IMR-90 (cell line): ENCODE data around the gene DNM3. TPM values are rescaled to one million over a fixed set of nuclear protein-coding genes. Genes with fewer than 3 reads are reported as not detected.

ENCODE experiments used
- ATAC-seq: fragments of 200-7000 bp; cut with Tn5 transposase; 2 replicates; pipeline ENCODE4 v1.9.1; 2020; ENCODE audit warnings: low read depth, mild to moderate bottlenecking, moderate library complexity
- BruUV-seq: library from RNA; stranded (reverse); fragments of 400-500 nt; replicated peaks from 2 replicates; lab custom pipeline; 2021; lab: Mats Ljungman, UMichigan
- CTCF ChIA-PET: fragments of 300-600 bp; formaldehyde crosslinking; extraction: SDS; loops from one replicate; lab custom pipeline; 2021; ENCODE audit warnings: antibody characterized with exemption; lab: Yijun Ruan, JAX
- POLR2A ChIA-PET: fragments of 300-600 bp; sonication (Branson Sonifier 250); formaldehyde crosslinking; loops from one replicate; lab custom pipeline; 2022; ENCODE audit warnings: antibody characterized with exemption; ENCODE audit not compliant: unreplicated experiment; lab: Charles Lee
- DNase-seq: peaks from one replicate; pipeline ENCODE4 v3.0.0; 2013
- H2AFZ ChIP-seq: replicated peaks from 2 replicates; pipeline ENCODE3; 2013; ENCODE audit warnings: low read length, mild to moderate bottlenecking; ENCODE audit not compliant: poor library complexity
- H2AK5ac ChIP-seq: 2 replicates; pipeline ENCODE4 v1.6.1; 2013; ENCODE audit warnings: low read depth, low read length, inconsistent platforms
- H2AK9ac ChIP-seq: replicated peaks from 2 replicates; pipeline ENCODE3; 2013; ENCODE audit warnings: mild to moderate bottlenecking, low read depth, low read length, moderate library complexity; ENCODE audit not compliant: poor library complexity
- H2BK120ac ChIP-seq: 2 replicates; pipeline ENCODE4 v1.6.1; 2013; ENCODE audit warnings: low read depth, low read length, inconsistent platforms
- H2BK15ac ChIP-seq: 3 replicates; pipeline ENCODE4 v1.6.1; 2013; ENCODE audit warnings: low read depth, low read length, inconsistent platforms
- H2BK20ac ChIP-seq: 2 replicates; pipeline ENCODE4 v1.6.1; 2013; ENCODE audit warnings: low read depth, mild to moderate bottlenecking, inconsistent platforms, low read length, moderate library complexity
- H2BK5ac ChIP-seq: 2 replicates; pipeline ENCODE4 v1.6.1; 2013; ENCODE audit warnings: mild to moderate bottlenecking, low read depth, low read length, inconsistent platforms; ENCODE audit not compliant: poor library complexity, severe bottlenecking
- H3K14ac ChIP-seq: replicated peaks from 2 replicates; pipeline ENCODE4 v1.6.1; 2013; ENCODE audit warnings: low read depth, low read length, inconsistent platforms
- H3K18ac ChIP-seq: 2 replicates; pipeline ENCODE4 v1.6.1; 2013; ENCODE audit warnings: low read depth, low read length, control low read depth
- H3K23ac ChIP-seq: 2 replicates; pipeline ENCODE4 v1.6.1; 2013; ENCODE audit warnings: low read depth, low read length, inconsistent platforms
- H3K27ac ChIP-seq: 2 replicates; pipeline ENCODE4 v1.5.1; 2013; ENCODE audit warnings: mild to moderate bottlenecking, control low read depth, low read length; ENCODE audit not compliant: insufficient read depth
- H3K27me3 ChIP-seq: 2 replicates; pipeline ENCODE4 v1.6.1; 2013; ENCODE audit warnings: low read length; ENCODE audit not compliant: control insufficient read depth, insufficient read depth
- H3K36me3 ChIP-seq: 2 replicates; pipeline ENCODE4 v1.6.1; 2013; ENCODE audit warnings: low read length, mixed read lengths; ENCODE audit not compliant: control insufficient read depth, insufficient read depth
- H3K4ac ChIP-seq: 2 replicates; pipeline ENCODE4 v1.6.1; 2013; ENCODE audit warnings: low read depth, low read length, inconsistent platforms
- H3K4me1 ChIP-seq: 2 replicates; pipeline ENCODE4 v1.6.1; 2013; ENCODE audit warnings: low read length, mixed read lengths; ENCODE audit not compliant: control insufficient read depth, insufficient read depth
- H3K4me2 ChIP-seq: 2 replicates; pipeline ENCODE4 v1.6.1; 2013; ENCODE audit warnings: low read depth, mild to moderate bottlenecking, control low read depth, low read length, moderate library complexity
- H3K4me3 ChIP-seq: 2 replicates; pipeline ENCODE4 v1.5.1; 2013; ENCODE audit warnings: low read depth, mild to moderate bottlenecking, control low read depth, low read length, moderate library complexity; ENCODE audit not compliant: insufficient read depth
- H3K56ac ChIP-seq: 2 replicates; pipeline ENCODE4 v1.6.1; 2013; ENCODE audit warnings: low read length, inconsistent platforms; ENCODE audit not compliant: insufficient read depth; ENCODE audit errors: extremely low read depth
- H3K79me1 ChIP-seq, 2 experiments: 2 replicates each; pipeline ENCODE4 v1.6.1; 2013; ENCODE audit warnings: low read length in 2 of 2, inconsistent platforms in 1 of 2, low read depth in 1 of 2
- H3K9ac ChIP-seq: 2 replicates; pipeline ENCODE4 v1.6.1; 2013; ENCODE audit warnings: low read depth, low read length, control low read depth
- H3K9me1 ChIP-seq: 2 replicates; pipeline ENCODE4 v1.6.1; 2013; ENCODE audit warnings: low read length, inconsistent platforms; ENCODE audit not compliant: insufficient read depth
- H3K9me3 ChIP-seq: 2 replicates; pipeline ENCODE4 v1.6.1; 2013; ENCODE audit warnings: low read length; ENCODE audit not compliant: control insufficient read depth, insufficient read depth
- H4K20me1 ChIP-seq: 2 replicates; pipeline ENCODE4 v1.6.1; 2013; ENCODE audit warnings: low read length, inconsistent platforms; ENCODE audit not compliant: insufficient read depth
- H4K5ac ChIP-seq: 2 replicates; pipeline ENCODE4 v1.6.1; 2013; ENCODE audit warnings: mild to moderate bottlenecking, low read depth, low read length, control low read depth
- H4K8ac ChIP-seq, 2 experiments: 2 replicates each; pipeline ENCODE4 v1.6.1; 2013; ENCODE audit warnings: low read depth in 2 of 2, low read length in 2 of 2, control low read depth in 1 of 2, inconsistent platforms in 1 of 2
- H4K91ac ChIP-seq: 2 replicates; pipeline ENCODE4 v1.6.1; 2013; ENCODE audit warnings: low read depth, low read length, inconsistent platforms; ENCODE audit not compliant: insufficient read depth
- BHLHE40 ChIP-seq: fragments of 150-350 bp; IDR thresholded peaks from 2 replicates; pipeline ENCODE4 v1.6.1; 2016; ENCODE audit warnings: mild to moderate bottlenecking, low read depth, low read length
- CTCF ChIP-seq: conservative IDR thresholded peaks from 2 replicates; pipeline ENCODE4 v1.5.1; 2012; ENCODE audit warnings: mild to moderate bottlenecking, low read depth, low read length, improper control_type of control experiment
- MAZ ChIP-seq: IDR thresholded peaks from 2 replicates; pipeline ENCODE4 v1.6.1; 2012; ENCODE audit warnings: low read depth, mild to moderate bottlenecking, low read length, improper control_type of control experiment, moderate library complexity, borderline replicate concordance
- RAD21 ChIP-seq: IDR thresholded peaks from 2 replicates; pipeline ENCODE4 v1.6.1; 2012; ENCODE audit warnings: low read length, improper control_type of control experiment
- SMC3 ChIP-seq: fragments of 150-350 bp; IDR thresholded peaks from 2 replicates; pipeline ENCODE4 v1.6.1; 2016; ENCODE audit warnings: low read depth, mild to moderate bottlenecking, antibody characterized with exemption, low read length, moderate library complexity
- USF2 ChIP-seq: fragments of 150-350 bp; IDR thresholded peaks from 2 replicates; pipeline ENCODE4 v1.6.1; 2017; ENCODE audit warnings: mild to moderate bottlenecking, antibody characterized with exemption, low read length, low read depth
- WGBS, 2 experiments: methylation state at CpG; one replicate each; pipeline versions ENCODE4 v1.1.5 to v1.1.7; 2013; ENCODE audit warnings: missing lambda C conversion rate in 2 of 2; ENCODE audit not compliant: insufficient read length in 1 of 2; ENCODE audit errors: extremely low coverage in 2 of 2; 5-methylcytosine and 5-hydroxymethylcytosine counted together
- dilution Hi-C: fragments of 300-500 bp; cut with HindIII; formaldehyde crosslinking; loops from one replicate; pipeline ENCODE4 v1.14.3; 2018; ENCODE audit warnings: low sequenced_read_pairs; ENCODE audit not compliant: unreplicated experiment
- in situ Hi-C: fragments of 300-500 bp; cut with MboI; formaldehyde crosslinking; loops from 3 replicates; pipeline ENCODE4 v1.14.3; 2019; ENCODE audit warnings: low sequenced_read_pairs, inconsistent platforms, mixed read lengths
- intact Hi-C: fragments of 100-400 bp; cut with micrococcal nuclease; formaldehyde crosslinking; loops from 2 replicates; pipeline ENCODE4 v1.10.0; 2022
- polyA plus RNA-seq, 3 experiments: library from polyadenylated mRNA; depleted of rRNA; stranded (reverse); fragments of >200 nt; gene quantifications; 2 replicates each; pipeline ENCODE4 v1.2.3, GENCODE V29; 2012; ENCODE audit warnings: low replicate concordance in 1 of 3
- total RNA-seq: library from RNA; depleted of rRNA; stranded (reverse); fragments of >200 nt; gene quantifications from 2 replicates; pipeline ENCODE4 v1.2.3, GENCODE V29; 2012

Gene DNM3
- total and polyA plus RNA-seq, 2 of the 4 experiments (the other 2 are of a cell fraction), result 0.36 TPM

- Histone ChIP-seq H3K9me3 (no peaks in the 10 kb centered on the region), H4K91ac (no peak overlapping the region), H2AFZ (no peak overlapping the region), H2BK120ac (no peak overlapping the region), H3K27me3 (no peaks in the 10 kb centered on the region), H2BK15ac (no peak overlapping the region), H3K79me1 (peaks cover 0 to 14% of the 10 kb centered on the region in 2 experiments; a peak in 3 of 4 replicates), H3K27ac (no peak overlapping the region), H4K20me1 (peaks cover 4% of the 10 kb centered on the region; the same call in 1 of the 2 replicates), H3K56ac (no peak overlapping the region), H3K9me1 (no peaks in the 10 kb centered on the region), H3K36me3 (no peaks in the 10 kb centered on the region), H2AK5ac (no peak overlapping the region), H2BK20ac (no peak overlapping the region), H3K14ac (no peak overlapping the region), H3K4me2 (no peak overlapping the region), H2AK9ac (no peak overlapping the region), H3K4ac (no peak overlapping the region), H4K8ac (no peak overlapping the region), H3K18ac (no peak overlapping the region), H3K4me3 (no peak overlapping the region), H2BK5ac (no peak overlapping the region), H3K9ac (no peak overlapping the region), H4K5ac (no peak overlapping the region), H3K4me1 (no peaks in the 10 kb centered on the region), H3K23ac (no peak overlapping the region)
- ChIA-PET POLR2A (no interaction called here), CTCF (interaction anchor here (0.8 kb wide), 1 partner anchor 21 kb away, joined by 3 read pairs; no protein-coding TSS in a partner anchor)
- dilution Hi-C loops (no loop called here), in situ Hi-C loops (loop anchor here (10.0 kb wide), 1 partner anchor 425 kb away; no protein-coding TSS in a partner anchor), intact Hi-C loops (loop anchor here (1.0 kb wide), 1 partner anchor 427 kb away; no protein-coding TSS in a partner anchor)
- no TSS peak for BruUV-seq
- DNase-seq (peak; percentile 70), ATAC-seq (peak; percentile 80)
- TF ChIP-seq BHLHE40 (no peak), RAD21 (peak; percentile 77), SMC3 (peak; percentile 72), USF2 (no peak), CTCF (peak; percentile 84), MAZ (no peak)
- no CpG with 5 or more reads among the region's 1 CpG for WGBS, 2 experiments
Observed at GRCh38 chr1:172429331-172430127, 588.2 kb downstream of the DNM3 start.
